Endothelial cell of umbilical vein (primary cell): ENCODE results near the gene ADAMTS17.

Experiments used
- CTCF ChIP-seq, 2 donors: IDR thresholded peaks; 1 replicate in 1 of 2; 2 replicates in 1 of 2; pipeline ENCODE4 v1.5.1; 2011; ENCODE audit warnings: low read length in 2 of 2, mild to moderate bottlenecking in 2 of 2, moderate library complexity in 2 of 2, control low read depth in 1 of 2, inconsistent platforms in 1 of 2, low read depth in 1 of 2; ENCODE audit not compliant: insufficient read depth in 1 of 2; ENCODE audit errors: extremely low read depth in 1 of 2
- POLR2AphosphoS5 ChIP-seq: IDR thresholded peaks from 2 replicates; pipeline ENCODE4 v1.6.1; 2012; ENCODE audit warnings: low read depth, mild to moderate bottlenecking, control low read depth, low read length, moderate library complexity; ENCODE audit not compliant: insufficient read depth

GRCh38 chr15:100078511-100079220 lies 263.1 kb downstream of the ADAMTS17 start:
- TF ChIP-seq CTCF (IDR thresholded peaks at IDR 0.05; ENCODE audit: extremely low read depth in 1 of 2, insufficient read depth in 1 of 2, low read depth in 1 of 2, low read length in 2 of 2), result no peak
- TF ChIP-seq POLR2AphosphoS5, result no peak
